ENCODE data around the gene COL13A1. TPM values are rescaled to one million over a fixed set of nuclear protein-coding genes. Genes with fewer than 3 reads are reported as not detected.

COL13A1 gene
- total and polyA plus RNA-seq, 10 donors: 4.1 to 16.1 (median 9.5) TPM

GRCh38 chr10:69835875-69836730 lies 34.4 kb downstream of the COL13A1 start:
- 20 to 39% (median 30%) methylated on average over 2 to 8 of the region's 8 CpGs for WGBS, 5 donors
- H3K9me3 ChIP-seq: no peaks in the 10 kb centered on the region
- H3K27me3 ChIP-seq (replicated peaks in 1 of 7): peaks cover 0 to 42% (median 0%) of the 10 kb centered on the region in 7 donors
- no peaks in the 10 kb centered on the region for H3K36me3 ChIP-seq
- no peaks in the 10 kb centered on the region for H3K4me1 ChIP-seq
- no peak for TF ChIP-seq POLR2AphosphoS5 (IDR thresholded peaks at IDR 0.05)
- no peak for TF ChIP-seq POLR2A (IDR thresholded peaks at IDR 0.05)
- TF ChIP-seq, protein P1, sequence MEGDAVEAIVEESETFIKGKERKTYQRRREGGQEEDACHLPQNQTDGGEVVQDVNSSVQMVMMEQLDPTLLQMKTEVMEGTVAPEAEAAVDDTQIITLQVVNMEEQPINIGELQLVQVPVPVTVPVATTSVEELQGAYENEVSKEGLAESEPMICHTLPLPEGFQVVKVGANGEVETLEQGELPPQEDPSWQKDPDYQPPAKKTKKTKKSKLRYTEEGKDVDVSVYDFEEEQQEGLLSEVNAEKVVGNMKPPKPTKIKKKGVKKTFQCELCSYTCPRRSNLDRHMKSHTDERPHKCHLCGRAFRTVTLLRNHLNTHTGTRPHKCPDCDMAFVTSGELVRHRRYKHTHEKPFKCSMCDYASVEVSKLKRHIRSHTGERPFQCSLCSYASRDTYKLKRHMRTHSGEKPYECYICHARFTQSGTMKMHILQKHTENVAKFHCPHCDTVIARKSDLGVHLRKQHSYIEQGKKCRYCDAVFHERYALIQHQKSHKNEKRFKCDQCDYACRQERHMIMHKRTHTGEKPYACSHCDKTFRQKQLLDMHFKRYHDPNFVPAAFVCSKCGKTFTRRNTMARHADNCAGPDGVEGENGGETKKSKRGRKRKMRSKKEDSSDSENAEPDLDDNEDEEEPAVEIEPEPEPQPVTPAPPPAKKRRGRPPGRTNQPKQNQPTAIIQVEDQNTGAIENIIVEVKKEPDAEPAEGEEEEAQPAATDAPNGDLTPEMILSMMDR (IDR thresholded peaks at IDR 0.05 in 8 of 11, conservative IDR thresholded peaks at IDR 0.05 in 3 of 11): no peak
- no peak overlapping the region for H3K27ac ChIP-seq
- no peak for DNase-seq
- intact Hi-C loops (cut with DNase I; ENCODE audit: low total_unique reads): no loop called here
- H3K4me3 ChIP-seq: no peak overlapping the region

- Histone ChIP-seq H3K27me3 (replicated peaks in 1 of 7) (peaks cover 0 to 45% (median 0%) of the 10 kb centered on the region in 7 donors), H3K4me3 (no peak overlapping the region), H3K4me1 (no peaks in the 10 kb centered on the region), H3K27ac (no peak overlapping the region), H3K36me3 (no peaks in the 10 kb centered on the region), H3K9me3 (no peaks in the 10 kb centered on the region)
- DNase-seq: no peak
- no peak for TF ChIP-seq POLR2AphosphoS5 (IDR thresholded peaks at IDR 0.05)
- no peak for TF ChIP-seq POLR2A (IDR thresholded peaks at IDR 0.05)
- TF ChIP-seq, protein P1 (IDR thresholded peaks at IDR 0.05 in 8 of 11, conservative IDR thresholded peaks at IDR 0.05 in 3 of 11): no peak
- 49 to 61% (median 50%) methylated on average over 2 to 6 of the region's 6 CpGs for WGBS, 5 donors
- intact Hi-C loops (cut with DNase I; ENCODE audit: low total_unique reads): no loop called here
These were observed 35.0 kb downstream of the COL13A1 start for GRCh38 chr10:69836731-69837030.

GRCh38 chr10:69837261-69837660 lies 35.6 kb downstream of the COL13A1 start:
- H3K36me3 ChIP-seq: no peaks in the 10 kb centered on the region
- TF ChIP-seq POLR2AphosphoS5 (IDR thresholded peaks at IDR 0.05) (no peak), POLR2A (IDR thresholded peaks at IDR 0.05) (no peak)
- TF ChIP-seq, protein P1 (IDR thresholded peaks at IDR 0.05 in 8 of 11, conservative IDR thresholded peaks at IDR 0.05 in 3 of 11): no peak
- DNase-seq: no peak
- peaks cover 0 to 45% (median 0%) of the 10 kb centered on the region in 7 donors for H3K27me3 ChIP-seq (replicated peaks in 1 of 7)
- WGBS, 5 donors: 85 to 96% (median 91%) methylated on average over 5 of the region's 5 CpGs
- no peak overlapping the region for H3K4me3 ChIP-seq
- H3K9me3 ChIP-seq: no peaks in the 10 kb centered on the region
- H3K4me1 ChIP-seq: no peaks in the 10 kb centered on the region
- no peak overlapping the region for H3K27ac ChIP-seq
- intact Hi-C loops (cut with DNase I; ENCODE audit: low total_unique reads): no loop called here

- Histone ChIP-seq H3K36me3 (no peaks in the 10 kb centered on the region), H3K9me3 (no peaks in the 10 kb centered on the region), H3K4me1 (no peaks in the 10 kb centered on the region), H3K27ac (no peak overlapping the region), H3K27me3 (replicated peaks in 1 of 7) (peaks cover 0 to 40% (median 0%) of the 10 kb centered on the region in 7 donors), H3K4me3 (no peak overlapping the region)
- WGBS, 5 donors: 86 to 94% (median 90%) methylated on average over 4 to 5 of the region's 5 CpGs
- intact Hi-C loops (cut with DNase I; ENCODE audit: low total_unique reads): no loop called here
- DNase-seq: no peak
- TF ChIP-seq POLR2A (IDR thresholded peaks at IDR 0.05): no peak
These were observed 36.7 kb downstream of the COL13A1 start for GRCh38 chr10:69838418-69838817.
